ENCODE results near the gene SCN11A. TPM values are rescaled to one million over a fixed set of nuclear protein-coding genes. Genes with fewer than 3 reads are reported as not detected.

SCN11A gene
- total RNA-seq, 1 experiment from 2014 or later, result not detected

GRCh38 chr3:39022286-39022630 is 29.5 kb downstream of the SCN11A start:
- CTCF ChIA-PET, result no interaction called here

GRCh38 chr3:39021465-39022285 is 30.1 kb downstream of the SCN11A start:
- no peak overlapping the region for H3K27ac ChIP-seq (ENCODE audit: low read depth, low read length, poor library complexity, severe bottlenecking)
- no peaks in the 10 kb centered on the region for H3K9me3 ChIP-seq (ENCODE audit: low read depth, low read length, poor library complexity, severe bottlenecking)
- no peaks in the 10 kb centered on the region for H3K4me1 ChIP-seq (ENCODE audit: insufficient read depth, low read length, poor library complexity, severe bottlenecking)
- POLR2A ChIA-PET (ENCODE audit: low non-redundant PET), result no interaction called here
- CTCF ChIA-PET, result no interaction called here
- H3K4me3 ChIP-seq (ENCODE audit: low read depth, low read length, poor library complexity, severe bottlenecking), result no peak overlapping the region
- BruUV-seq (replicated peaks), result no TSS peak
- no peak for DNase-seq (ENCODE audit: low spot score)
- intact Hi-C loops (cut with micrococcal nuclease; ENCODE audit: unreplicated experiment), result no loop called here
- TF ChIP-seq, protein P1, sequence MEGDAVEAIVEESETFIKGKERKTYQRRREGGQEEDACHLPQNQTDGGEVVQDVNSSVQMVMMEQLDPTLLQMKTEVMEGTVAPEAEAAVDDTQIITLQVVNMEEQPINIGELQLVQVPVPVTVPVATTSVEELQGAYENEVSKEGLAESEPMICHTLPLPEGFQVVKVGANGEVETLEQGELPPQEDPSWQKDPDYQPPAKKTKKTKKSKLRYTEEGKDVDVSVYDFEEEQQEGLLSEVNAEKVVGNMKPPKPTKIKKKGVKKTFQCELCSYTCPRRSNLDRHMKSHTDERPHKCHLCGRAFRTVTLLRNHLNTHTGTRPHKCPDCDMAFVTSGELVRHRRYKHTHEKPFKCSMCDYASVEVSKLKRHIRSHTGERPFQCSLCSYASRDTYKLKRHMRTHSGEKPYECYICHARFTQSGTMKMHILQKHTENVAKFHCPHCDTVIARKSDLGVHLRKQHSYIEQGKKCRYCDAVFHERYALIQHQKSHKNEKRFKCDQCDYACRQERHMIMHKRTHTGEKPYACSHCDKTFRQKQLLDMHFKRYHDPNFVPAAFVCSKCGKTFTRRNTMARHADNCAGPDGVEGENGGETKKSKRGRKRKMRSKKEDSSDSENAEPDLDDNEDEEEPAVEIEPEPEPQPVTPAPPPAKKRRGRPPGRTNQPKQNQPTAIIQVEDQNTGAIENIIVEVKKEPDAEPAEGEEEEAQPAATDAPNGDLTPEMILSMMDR (conservative IDR thresholded peaks at IDR 0.05; ENCODE audit: low read depth, low read length), result no peak
- no peak for TF ChIP-seq EZH2 (IDR thresholded peaks at IDR 0.05; ENCODE audit: borderline replicate concordance, low read depth, low read length, poor library complexity, severe bottlenecking)
- no peaks in the 10 kb centered on the region for H3K36me3 ChIP-seq (ENCODE audit: insufficient read depth, low read length, poor library complexity, severe bottlenecking)
- no peaks in the 10 kb centered on the region for H3K27me3 ChIP-seq (replicated peaks; ENCODE audit: insufficient read depth, low read depth, low read length, poor library complexity)

More at GRCh38 chr3:39022286-39022630, 29.5 kb downstream of the SCN11A start:
- TF ChIP-seq, protein P1 (conservative IDR thresholded peaks at IDR 0.05; ENCODE audit: low read depth, low read length), result no peak
- TF ChIP-seq EZH2 (IDR thresholded peaks at IDR 0.05; ENCODE audit: borderline replicate concordance, low read depth, low read length, poor library complexity, severe bottlenecking), result no peak
- Histone ChIP-seq H3K27ac (ENCODE audit: low read depth, low read length, poor library complexity, severe bottlenecking) (no peak overlapping the region), H3K9me3 (ENCODE audit: low read depth, low read length, poor library complexity, severe bottlenecking) (no peaks in the 10 kb centered on the region), H3K4me1 (ENCODE audit: insufficient read depth, low read length, poor library complexity, severe bottlenecking) (no peaks in the 10 kb centered on the region), H3K4me3 (ENCODE audit: low read depth, low read length, poor library complexity, severe bottlenecking) (no peak overlapping the region), H3K36me3 (ENCODE audit: insufficient read depth, low read length, poor library complexity, severe bottlenecking) (no peaks in the 10 kb centered on the region), H3K27me3 (replicated peaks; ENCODE audit: insufficient read depth, low read depth, low read length, poor library complexity) (no peaks in the 10 kb centered on the region)
- no peak for DNase-seq (ENCODE audit: low spot score)
- intact Hi-C loops (cut with micrococcal nuclease; ENCODE audit: unreplicated experiment), result no loop called here
- POLR2A ChIA-PET (ENCODE audit: low non-redundant PET), result no interaction called here
- BruUV-seq (replicated peaks), result no TSS peak

GRCh38 chr3:39021029-39021428 is 30.7 kb downstream of the SCN11A start:
- Histone ChIP-seq H3K4me1 (ENCODE audit: insufficient read depth, low read length, poor library complexity, severe bottlenecking) (no peaks in the 10 kb centered on the region), H3K27me3 (replicated peaks; ENCODE audit: insufficient read depth, low read depth, low read length, poor library complexity) (no peaks in the 10 kb centered on the region), H3K27ac (ENCODE audit: low read depth, low read length, poor library complexity, severe bottlenecking) (no peak overlapping the region), H3K36me3 (ENCODE audit: insufficient read depth, low read length, poor library complexity, severe bottlenecking) (no peaks in the 10 kb centered on the region), H3K9me3 (ENCODE audit: low read depth, low read length, poor library complexity, severe bottlenecking) (no peaks in the 10 kb centered on the region), H3K4me3 (ENCODE audit: low read depth, low read length, poor library complexity, severe bottlenecking) (no peak overlapping the region)
- BruUV-seq (replicated peaks), result no TSS peak
- POLR2A ChIA-PET (ENCODE audit: low non-redundant PET), result no interaction called here
- intact Hi-C loops (cut with micrococcal nuclease; ENCODE audit: unreplicated experiment), result no loop called here
- DNase-seq (ENCODE audit: low spot score), result no peak
- TF ChIP-seq EZH2 (IDR thresholded peaks at IDR 0.05; ENCODE audit: borderline replicate concordance, low read depth, low read length, poor library complexity, severe bottlenecking), result no peak
- CTCF ChIA-PET, result no interaction called here

DNA sequence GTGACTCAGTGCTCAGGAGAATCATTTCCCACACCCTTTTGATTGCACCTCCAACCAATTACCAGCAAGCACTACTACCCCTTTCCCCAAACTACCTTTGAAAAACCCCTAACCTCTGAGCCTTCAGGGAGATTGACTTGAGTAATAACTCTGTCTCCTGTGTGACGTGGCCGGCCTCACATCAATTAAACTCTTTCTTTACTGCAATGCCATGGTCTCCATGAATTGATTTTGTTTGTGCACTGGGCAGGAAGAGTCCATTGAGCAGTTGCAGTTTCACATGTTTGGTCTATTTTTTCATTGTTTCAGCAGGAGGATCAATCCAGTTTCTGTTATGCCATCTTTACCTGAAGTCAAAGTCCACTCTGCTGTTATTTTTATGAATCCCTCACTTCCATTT is 32.4 kb downstream of the SCN11A start:
- Histone ChIP-seq H3K4me1 (ENCODE audit: insufficient read depth, low read length, poor library complexity, severe bottlenecking) (no peaks in the 10 kb centered on the region), H3K9me3 (ENCODE audit: low read depth, low read length, poor library complexity, severe bottlenecking) (no peaks in the 10 kb centered on the region), H3K36me3 (ENCODE audit: insufficient read depth, low read length, poor library complexity, severe bottlenecking) (no peaks in the 10 kb centered on the region), H3K4me3 (ENCODE audit: low read depth, low read length, poor library complexity, severe bottlenecking) (no peak overlapping the region), H3K27ac (ENCODE audit: low read depth, low read length, poor library complexity, severe bottlenecking) (no peak overlapping the region), H3K27me3 (replicated peaks; ENCODE audit: insufficient read depth, low read depth, low read length, poor library complexity) (no peaks in the 10 kb centered on the region)
- DNase-seq (ENCODE audit: low spot score), result no peak
- no TSS peak for BruUV-seq (replicated peaks)
- ChIA-PET POLR2A (ENCODE audit: low non-redundant PET) (no interaction called here), CTCF (no interaction called here)
- no peak for TF ChIP-seq EZH2 (IDR thresholded peaks at IDR 0.05; ENCODE audit: borderline replicate concordance, low read depth, low read length, poor library complexity, severe bottlenecking)
- TF ChIP-seq, protein P1 (conservative IDR thresholded peaks at IDR 0.05; ENCODE audit: low read depth, low read length), result no peak
- intact Hi-C loops (cut with micrococcal nuclease; ENCODE audit: unreplicated experiment), result no loop called here

Data from A673 (cell line).